T-cell (primary cell): ENCODE results near the gene C20orf96. TPM values are rescaled to one million over a fixed set of nuclear protein-coding genes. Genes with fewer than 3 reads are reported as not detected.

Source experiments
- total RNA-seq, 35 experiments: library from RNA in 6 of 35; stranded (reverse) in 6 of 35; fragments of 120-200 nt in 1 of 35; gene quantifications; one replicate each; pipeline versions ENCODE4 v1.2.1 to v1.2.4 and lab custom pipeline; 2013 to 2026

The C20orf96 gene
- total RNA-seq, 5 donors from 2014 or later (not counting 1 experiment from before 2014, with no cell fraction given), result 2.5 to 3.2 (median 2.8) TPM

Other genes starting within 250 kb of the C20orf96 start
- not detected for gene DEFB125, start 203.1 kb downstream of the C20orf96 start, total RNA-seq
- not detected for gene DEFB126, start 148.2 kb downstream of the C20orf96 start, total RNA-seq
- not detected for gene DEFB127, start 133.3 kb downstream of the C20orf96 start, total RNA-seq
- gene DEFB128, start 101.0 kb downstream of the C20orf96 start, total RNA-seq, result not detected
- not detected for gene DEFB129, start 63.5 kb downstream of the C20orf96 start, total RNA-seq
- gene DEFB132, start 33.0 kb downstream of the C20orf96 start, total RNA-seq, result not detected
- 10 to 100 TPM; 16.7 to 30.2 (median 27.3) TPM for gene ZCCHC3, start 6.8 kb upstream of the C20orf96 start, total RNA-seq
- gene SOX12, start 34.8 kb upstream of the C20orf96 start, total RNA-seq, result 10 to 100 TPM in 4 of 5 donors, 1 to 10 TPM in 1; 7.3 to 14.9 (median 11.4) TPM
- gene NRSN2, start 56.4 kb upstream of the C20orf96 start, total RNA-seq, result 1 to 10 TPM in 4 of 5 donors, under 1 TPM in 1; 0.70 to 1.8 (median 1.3) TPM
- 10 to 100 TPM in 3 of 5 donors, 1 to 10 TPM in 2; 3.2 to 19.2 (median 16.0) TPM for gene TRIB3, start 90.0 kb upstream of the C20orf96 start, total RNA-seq
- 100 to 1,000 TPM in 3 of 5 donors, 10 to 100 TPM in 2; 87.0 to 110 (median 105) TPM for gene RBCK1, start 117.5 kb upstream of the C20orf96 start, total RNA-seq
- gene TBC1D20, start 171.8 kb upstream of the C20orf96 start, total RNA-seq, result 10 to 100 TPM; 28.9 to 42.7 (median 39.5) TPM